IMR-90 (cell line): ENCODE results near the gene ANO9. TPM values are rescaled to one million over a fixed set of nuclear protein-coding genes. Genes with fewer than 3 reads are reported as not detected.

Experiments
- ATAC-seq: fragments of 200-7000 bp; cut with Tn5 transposase; 2 replicates; pipeline ENCODE4 v1.9.1; 2020; ENCODE audit warnings: low read depth, mild to moderate bottlenecking, moderate library complexity
- BruUV-seq: library from RNA; stranded (reverse); fragments of 400-500 nt; replicated peaks from 2 replicates; lab custom pipeline; 2021; lab: Mats Ljungman, UMichigan
- CTCF ChIA-PET: fragments of 300-600 bp; formaldehyde crosslinking; extraction: SDS; loops from one replicate; lab custom pipeline; 2021; ENCODE audit warnings: antibody characterized with exemption; lab: Yijun Ruan, JAX
- POLR2A ChIA-PET: fragments of 300-600 bp; sonication (Branson Sonifier 250); formaldehyde crosslinking; loops from one replicate; lab custom pipeline; 2022; ENCODE audit warnings: antibody characterized with exemption; ENCODE audit not compliant: unreplicated experiment; lab: Charles Lee
- DNase-seq: peaks from one replicate; pipeline ENCODE4 v3.0.0; 2013
- H2AFZ ChIP-seq: replicated peaks from 2 replicates; pipeline ENCODE3; 2013; ENCODE audit warnings: low read length, mild to moderate bottlenecking; ENCODE audit not compliant: poor library complexity
- H2AK5ac ChIP-seq: 2 replicates; pipeline ENCODE4 v1.6.1; 2013; ENCODE audit warnings: low read depth, low read length, inconsistent platforms
- H2AK9ac ChIP-seq: replicated peaks from 2 replicates; pipeline ENCODE3; 2013; ENCODE audit warnings: mild to moderate bottlenecking, low read depth, low read length, moderate library complexity; ENCODE audit not compliant: poor library complexity
- H2BK120ac ChIP-seq: 2 replicates; pipeline ENCODE4 v1.6.1; 2013; ENCODE audit warnings: low read depth, low read length, inconsistent platforms
- H2BK15ac ChIP-seq: 3 replicates; pipeline ENCODE4 v1.6.1; 2013; ENCODE audit warnings: low read depth, low read length, inconsistent platforms
- H2BK20ac ChIP-seq: 2 replicates; pipeline ENCODE4 v1.6.1; 2013; ENCODE audit warnings: low read depth, mild to moderate bottlenecking, inconsistent platforms, low read length, moderate library complexity
- H2BK5ac ChIP-seq: 2 replicates; pipeline ENCODE4 v1.6.1; 2013; ENCODE audit warnings: mild to moderate bottlenecking, low read depth, low read length, inconsistent platforms; ENCODE audit not compliant: poor library complexity, severe bottlenecking
- H3K14ac ChIP-seq: replicated peaks from 2 replicates; pipeline ENCODE4 v1.6.1; 2013; ENCODE audit warnings: low read depth, low read length, inconsistent platforms
- H3K18ac ChIP-seq: 2 replicates; pipeline ENCODE4 v1.6.1; 2013; ENCODE audit warnings: low read depth, low read length, control low read depth
- H3K23ac ChIP-seq: 2 replicates; pipeline ENCODE4 v1.6.1; 2013; ENCODE audit warnings: low read depth, low read length, inconsistent platforms
- H3K27ac ChIP-seq: 2 replicates; pipeline ENCODE4 v1.5.1; 2013; ENCODE audit warnings: mild to moderate bottlenecking, control low read depth, low read length; ENCODE audit not compliant: insufficient read depth
- H3K27me3 ChIP-seq: 2 replicates; pipeline ENCODE4 v1.6.1; 2013; ENCODE audit warnings: low read length; ENCODE audit not compliant: control insufficient read depth, insufficient read depth
- H3K36me3 ChIP-seq: 2 replicates; pipeline ENCODE4 v1.6.1; 2013; ENCODE audit warnings: low read length, mixed read lengths; ENCODE audit not compliant: control insufficient read depth, insufficient read depth
- H3K4ac ChIP-seq: 2 replicates; pipeline ENCODE4 v1.6.1; 2013; ENCODE audit warnings: low read depth, low read length, inconsistent platforms
- H3K4me1 ChIP-seq: 2 replicates; pipeline ENCODE4 v1.6.1; 2013; ENCODE audit warnings: low read length, mixed read lengths; ENCODE audit not compliant: control insufficient read depth, insufficient read depth
- H3K4me2 ChIP-seq: 2 replicates; pipeline ENCODE4 v1.6.1; 2013; ENCODE audit warnings: low read depth, mild to moderate bottlenecking, control low read depth, low read length, moderate library complexity
- H3K4me3 ChIP-seq: 2 replicates; pipeline ENCODE4 v1.5.1; 2013; ENCODE audit warnings: low read depth, mild to moderate bottlenecking, control low read depth, low read length, moderate library complexity; ENCODE audit not compliant: insufficient read depth
- H3K56ac ChIP-seq: 2 replicates; pipeline ENCODE4 v1.6.1; 2013; ENCODE audit warnings: low read length, inconsistent platforms; ENCODE audit not compliant: insufficient read depth; ENCODE audit errors: extremely low read depth
- H3K79me1 ChIP-seq, 2 experiments: 2 replicates each; pipeline ENCODE4 v1.6.1; 2013; ENCODE audit warnings: low read length in 2 of 2, inconsistent platforms in 1 of 2, low read depth in 1 of 2
- H3K9ac ChIP-seq: 2 replicates; pipeline ENCODE4 v1.6.1; 2013; ENCODE audit warnings: low read depth, low read length, control low read depth
- H3K9me1 ChIP-seq: 2 replicates; pipeline ENCODE4 v1.6.1; 2013; ENCODE audit warnings: low read length, inconsistent platforms; ENCODE audit not compliant: insufficient read depth
- H3K9me3 ChIP-seq: 2 replicates; pipeline ENCODE4 v1.6.1; 2013; ENCODE audit warnings: low read length; ENCODE audit not compliant: control insufficient read depth, insufficient read depth
- H4K20me1 ChIP-seq: 2 replicates; pipeline ENCODE4 v1.6.1; 2013; ENCODE audit warnings: low read length, inconsistent platforms; ENCODE audit not compliant: insufficient read depth
- H4K5ac ChIP-seq: 2 replicates; pipeline ENCODE4 v1.6.1; 2013; ENCODE audit warnings: mild to moderate bottlenecking, low read depth, low read length, control low read depth
- H4K8ac ChIP-seq, 2 experiments: 2 replicates each; pipeline ENCODE4 v1.6.1; 2013; ENCODE audit warnings: low read depth in 2 of 2, low read length in 2 of 2, control low read depth in 1 of 2, inconsistent platforms in 1 of 2
- H4K91ac ChIP-seq: 2 replicates; pipeline ENCODE4 v1.6.1; 2013; ENCODE audit warnings: low read depth, low read length, inconsistent platforms; ENCODE audit not compliant: insufficient read depth
- BHLHE40 ChIP-seq: fragments of 150-350 bp; IDR thresholded peaks from 2 replicates; pipeline ENCODE4 v1.6.1; 2016; ENCODE audit warnings: mild to moderate bottlenecking, low read depth, low read length
- FOS ChIP-seq: fragments of 150-350 bp; IDR thresholded peaks from 2 replicates; pipeline ENCODE4 v1.6.1; 2016; ENCODE audit warnings: low read depth, low read length
- MAFK ChIP-seq: IDR thresholded peaks from 2 replicates; pipeline ENCODE4 v1.6.1; 2012; ENCODE audit warnings: low read depth, low read length, improper control_type of control experiment
- MXI1 ChIP-seq: IDR thresholded peaks from 2 replicates; pipeline ENCODE4 v1.6.1; 2012; ENCODE audit warnings: low read depth, mild to moderate bottlenecking, low read length, moderate library complexity, borderline replicate concordance
- POLR2A ChIP-seq: IDR thresholded peaks from 2 replicates; pipeline ENCODE4 v1.6.1; 2012; ENCODE audit warnings: mild to moderate bottlenecking, low read depth, low read length
- RFX5 ChIP-seq: IDR thresholded peaks from 2 replicates; pipeline ENCODE4 v1.8.0; 2012; ENCODE audit warnings: low read depth, mild to moderate bottlenecking, low read length, moderate library complexity
- SMC3 ChIP-seq: fragments of 150-350 bp; IDR thresholded peaks from 2 replicates; pipeline ENCODE4 v1.6.1; 2016; ENCODE audit warnings: low read depth, mild to moderate bottlenecking, antibody characterized with exemption, low read length, moderate library complexity
- WGBS, 2 experiments: methylation state at CpG; one replicate each; pipeline versions ENCODE4 v1.1.5 to v1.1.7; 2013; ENCODE audit warnings: missing lambda C conversion rate in 2 of 2; ENCODE audit not compliant: insufficient read length in 1 of 2; ENCODE audit errors: extremely low coverage in 2 of 2; 5-methylcytosine and 5-hydroxymethylcytosine counted together
- dilution Hi-C: fragments of 300-500 bp; cut with HindIII; formaldehyde crosslinking; loops from one replicate; pipeline ENCODE4 v1.14.3; 2018; ENCODE audit warnings: low sequenced_read_pairs; ENCODE audit not compliant: unreplicated experiment
- in situ Hi-C: fragments of 300-500 bp; cut with MboI; formaldehyde crosslinking; loops from 3 replicates; pipeline ENCODE4 v1.14.3; 2019; ENCODE audit warnings: low sequenced_read_pairs, inconsistent platforms, mixed read lengths
- intact Hi-C: fragments of 100-400 bp; cut with micrococcal nuclease; formaldehyde crosslinking; loops from 2 replicates; pipeline ENCODE4 v1.10.0; 2022
- polyA plus RNA-seq, 3 experiments: library from polyadenylated mRNA; depleted of rRNA; stranded (reverse); fragments of >200 nt; gene quantifications; 2 replicates each; pipeline ENCODE4 v1.2.3, GENCODE V29; 2012; ENCODE audit warnings: low replicate concordance in 1 of 3
- total RNA-seq: library from RNA; depleted of rRNA; stranded (reverse); fragments of >200 nt; gene quantifications from 2 replicates; pipeline ENCODE4 v1.2.3, GENCODE V29; 2012

Gene ANO9
- total and polyA plus RNA-seq, 2 of the 4 experiments (the other 2 are of a cell fraction): not detected

GRCh38 chr11:428295-428694 lies 13.5 kb downstream of the ANO9 start:
- Histone ChIP-seq H3K18ac (no peak overlapping the region), H2BK120ac (no peak overlapping the region), H4K8ac (no peak overlapping the region), H3K9ac (no peak overlapping the region), H3K27ac (no peak overlapping the region), H3K14ac (no peak overlapping the region), H3K27me3 (peaks cover 18% of the 10 kb centered on the region), H3K4me3 (no peak overlapping the region), H3K9me1 (no peaks in the 10 kb centered on the region), H3K4me2 (no peak overlapping the region), H2BK15ac (no peak overlapping the region), H3K79me1 (no peaks in the 10 kb centered on the region), H2AK5ac (no peak overlapping the region), H4K20me1 (no peaks in the 10 kb centered on the region), H3K4ac (no peak overlapping the region), H4K5ac (no peak overlapping the region), H2AK9ac (no peak overlapping the region), H4K91ac (no peak overlapping the region), H2BK5ac (no peak overlapping the region), H3K9me3 (no peaks in the 10 kb centered on the region), H3K23ac (no peak overlapping the region), H2BK20ac (no peak overlapping the region), H3K36me3 (no peaks in the 10 kb centered on the region), H3K56ac (no peak overlapping the region), H3K4me1 (no peaks in the 10 kb centered on the region), H2AFZ (no peak overlapping the region)
- in situ Hi-C loops: no loop called here
- dilution Hi-C loops: no loop called here
- CTCF ChIA-PET: no interaction called here
- no peak for TF ChIP-seq POLR2A
- TF ChIP-seq MAFK: no peak
- no peak for TF ChIP-seq RFX5
- no peak for TF ChIP-seq MXI1
- no peak for TF ChIP-seq FOS
- no peak for TF ChIP-seq SMC3
- TF ChIP-seq BHLHE40: no peak
- no peak for DNase-seq
- 69% methylated on average over 7 of the region's 24 CpGs; no CpG with 5 or more reads in 1 of the 2 experiments for WGBS, 2 experiments
- intact Hi-C loops: no loop called here
- POLR2A ChIA-PET: no interaction called here
- BruUV-seq: no TSS peak
- ATAC-seq: no peak
